Progenitor cell of endocrine pancreas (in vitro differentiated cells): ENCODE results near the gene NADK. TPM values are rescaled to one million over a fixed set of nuclear protein-coding genes. Genes with fewer than 3 reads are reported as not detected.

Source experiments
- DNase-seq: peaks from one replicate; pipeline ENCODE4 v3.0.0; 2021; ENCODE audit warnings: low spot score; ENCODE audit not compliant: unreplicated experiment
- H3K27ac Mint-ChIP-seq: 2 replicates; pipeline ENCODE4 v1.8.0; 2021; ENCODE audit warnings: mild to moderate bottlenecking, moderate library complexity, mixed read lengths
- H3K27me3 Mint-ChIP-seq: 2 replicates; pipeline ENCODE4 v1.8.0; 2021; ENCODE audit warnings: mixed read lengths
- H3K36me3 Mint-ChIP-seq: 2 replicates; pipeline ENCODE4 v1.8.0; 2022; ENCODE audit warnings: mixed read lengths; ENCODE audit not compliant: insufficient read depth
- H3K4me1 Mint-ChIP-seq: 2 replicates; pipeline ENCODE4 v1.8.0; 2021; ENCODE audit warnings: low read depth, mixed read lengths
- H3K4me3 Mint-ChIP-seq: 2 replicates; pipeline ENCODE4 v1.8.0; 2021; ENCODE audit warnings: low read depth, mild to moderate bottlenecking, moderate library complexity, mixed read lengths
- H3K9me3 Mint-ChIP-seq: 2 replicates; pipeline ENCODE4 v1.8.0; 2021; ENCODE audit warnings: low read depth, mixed read lengths
- CTCF ChIP-seq: fragments of 200-600 bp; sonication (generic); IDR thresholded peaks from one replicate; pipeline ENCODE4 v1.5.0; 2021; ENCODE audit warnings: antibody characterized with exemption, mild to moderate bottlenecking; ENCODE audit not compliant: unreplicated experiment
- total RNA-seq: library from RNA; stranded (reverse); gene quantifications from 2 replicates; pipeline ENCODE4 v1.2.1, GENCODE V29; 2021

NADK gene
- total RNA-seq, 1 donor from 2014 or later: 87.8 TPM

GRCh38 chr1:1806890-1807289 is 28.6 kb upstream of the NADK start:
- Mint-ChIP-seq H3K9me3 (no peaks in the 10 kb centered on the region), H3K4me1 (peaks cover 2% of the 10 kb centered on the region), H3K27ac (peak overlapping the region; percentile 83), H3K27me3 (no peaks in the 10 kb centered on the region), H3K4me3 (no peak overlapping the region), H3K36me3 (peaks cover 18% of the 10 kb centered on the region)
- no peak for TF ChIP-seq CTCF
- no peak for DNase-seq

DNA sequence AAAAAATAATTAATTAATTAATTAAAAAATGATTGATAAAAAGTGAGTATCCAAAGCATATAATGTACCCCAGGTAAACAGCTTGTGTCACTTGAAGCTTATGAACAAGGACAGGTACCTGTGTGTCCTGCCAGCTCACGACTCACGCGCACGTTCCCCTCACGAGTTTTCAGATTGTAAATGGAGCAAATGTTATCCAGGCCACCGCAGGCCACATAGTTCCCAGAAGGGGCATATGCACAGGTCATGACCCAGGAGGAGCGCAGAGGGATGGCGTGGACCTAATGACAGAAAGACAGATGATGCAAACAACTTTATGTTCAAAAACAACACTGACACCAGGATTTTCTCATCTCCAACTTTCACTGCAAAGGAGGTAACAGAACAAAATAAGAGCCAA is 26.0 kb upstream of the NADK start:
- no peak overlapping the region for H3K27ac Mint-ChIP-seq
- no peaks in the 10 kb centered on the region for H3K9me3 Mint-ChIP-seq
- no peaks in the 10 kb centered on the region for H3K27me3 Mint-ChIP-seq
- TF ChIP-seq CTCF: no peak
- no peak overlapping the region for H3K4me3 Mint-ChIP-seq
- H3K4me1 Mint-ChIP-seq: peaks cover 9% of the 10 kb centered on the region
- no peak for DNase-seq
- peaks cover 17% of the 10 kb centered on the region for H3K36me3 Mint-ChIP-seq

DNA sequence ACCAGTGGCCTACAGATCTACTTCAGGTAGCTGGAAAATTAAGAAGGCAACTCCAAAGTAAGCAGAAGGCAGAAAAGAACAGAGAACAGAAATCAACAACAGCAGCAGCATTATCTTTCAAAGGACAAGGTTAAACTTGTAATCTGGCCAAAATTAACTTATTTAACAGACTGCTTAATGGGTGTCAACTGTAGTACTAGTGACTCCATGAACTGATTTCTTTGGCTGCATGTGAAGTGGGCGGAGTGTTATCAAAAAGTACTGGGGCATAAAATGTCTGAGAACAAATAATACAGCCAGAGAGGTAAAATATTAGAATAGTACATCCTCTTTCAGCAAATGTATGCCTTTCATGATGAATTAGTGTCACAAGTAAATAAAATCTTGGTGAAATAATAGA is 24.6 kb upstream of the NADK start:
- Mint-ChIP-seq H3K9me3 (no peaks in the 10 kb centered on the region), H3K27me3 (no peaks in the 10 kb centered on the region), H3K27ac (peak overlapping the region; percentile 7), H3K4me3 (no peak overlapping the region), H3K4me1 (peaks cover 9% of the 10 kb centered on the region), H3K36me3 (peaks cover 15% of the 10 kb centered on the region)
- TF ChIP-seq CTCF: no peak
- no peak for DNase-seq

GRCh38 chr1:1799716-1800115 is 21.4 kb upstream of the NADK start:
- Mint-ChIP-seq H3K4me1 (peaks cover 9% of the 10 kb centered on the region), H3K36me3 (peaks cover 21% of the 10 kb centered on the region), H3K27me3 (no peaks in the 10 kb centered on the region), H3K27ac (no peak overlapping the region), H3K4me3 (no peak overlapping the region), H3K9me3 (no peaks in the 10 kb centered on the region)
- TF ChIP-seq CTCF: no peak
- no peak for DNase-seq

DNA sequence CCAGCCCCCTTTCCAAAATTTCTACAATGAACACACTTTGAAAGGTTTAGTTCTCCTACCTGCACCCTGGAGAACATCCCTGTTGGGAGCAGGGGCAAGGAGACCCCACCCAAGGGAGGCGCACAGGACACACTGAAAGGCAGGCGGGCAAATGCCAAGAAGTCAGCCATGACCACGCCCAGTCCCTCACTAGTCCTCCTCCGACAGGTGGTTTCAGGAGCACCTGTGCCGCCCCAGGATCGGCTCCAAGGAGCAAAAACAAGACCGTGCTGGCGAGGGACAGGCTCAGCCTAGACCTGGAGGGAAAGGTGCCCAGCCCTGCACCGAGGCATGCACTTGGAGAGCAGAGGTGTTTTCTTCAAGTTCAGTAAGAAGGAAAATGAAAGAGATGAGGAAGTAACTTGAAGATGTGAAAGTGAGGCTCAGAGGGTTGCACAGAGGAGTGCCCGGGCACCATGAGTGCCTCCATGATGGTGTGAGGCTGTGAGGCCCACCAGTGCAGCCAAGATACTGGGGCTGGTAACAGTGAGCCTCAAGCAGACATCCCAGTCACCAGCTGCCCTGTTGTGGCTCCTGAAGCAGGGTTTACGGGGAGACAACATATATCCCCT is 19.6 kb upstream of the NADK start:
- Mint-ChIP-seq H3K36me3 (peaks cover 26% of the 10 kb centered on the region), H3K27ac (peak overlapping the region; percentile 64), H3K4me1 (peaks cover 9% of the 10 kb centered on the region), H3K9me3 (no peaks in the 10 kb centered on the region), H3K4me3 (no peak overlapping the region), H3K27me3 (no peaks in the 10 kb centered on the region)
- no peak for TF ChIP-seq CTCF
- DNase-seq: no peak
